Left ventricle myocardium superior (tissue), 1 donor: ENCODE data around the gene MTOR. TPM values are rescaled to one million over a fixed set of nuclear protein-coding genes. Genes with fewer than 3 reads are reported as not detected.
"Not testable (repeated sequence)": the region's sequence is repeated elsewhere in the genome, so short reads cannot be mapped to it uniquely, and the experiment has no call there.

Source experiments
- ATAC-seq: fragments of 200-7000 bp; cut with Tn5 transposase; one replicate; pipeline ENCODE4 v1.9.1; 2020; ENCODE audit warnings: mild to moderate bottlenecking, moderate library complexity
- DNase-seq: peaks from one replicate; pipeline ENCODE4 v3.0.0-alpha.2; 2020
- intact Hi-C: fragments of 100-400 bp; cut with micrococcal nuclease; formaldehyde crosslinking; loops from one replicate; pipeline ENCODE4 v1.11.0; 2022
- total RNA-seq: library from RNA; stranded (reverse); fragmentation: NEBNext Ultra II Directional; extraction: Animal tissue kit (Norgen Biotek cat#: 25700); gene quantifications from one replicate; pipeline ENCODE4 v1.2.1, GENCODE V29; 2021
- donor health status: DM: no; HTN: yes; CAD: no; lungs with severe emphysema.

Gene MTOR
- total RNA-seq, 1 donor from 2014 or later, result 30.7 TPM

- no peak for DNase-seq
- intact Hi-C loops, result no loop called here
- peak; percentile 67 for ATAC-seq
Observed at GRCh38 chr1:11188858-11189451, 73.4 kb downstream of the MTOR start, which contains the start of gene ANGPTL7. Gene ANGPTL7 (plus strand): TSS chr1:11189355. CDS start chr1:11189580, 225 bp downstream.

- ATAC-seq (peak; percentile 66), DNase-seq (no peak)
- intact Hi-C loops, result no loop called here
Observed at GRCh38 chr1:11188381-11188780, 74.0 kb downstream of the MTOR start.

GRCh38 chr1:11187931-11188330 is 74.4 kb downstream of the MTOR start:
- intact Hi-C loops, result no loop called here
- ATAC-seq (peak; percentile 30), DNase-seq (no peak)

- ATAC-seq (peak; percentile 53), DNase-seq (no peak)
- intact Hi-C loops, result no loop called here
Observed at GRCh38 chr1:11187494-11187893, 74.9 kb downstream of the MTOR start.

GRCh38 chr1:11187000-11187399 is 75.4 kb downstream of the MTOR start:
- no peak for ATAC-seq
- intact Hi-C loops, result no loop called here
- no peak for DNase-seq

- intact Hi-C loops, result no loop called here
- peak; percentile 55 for ATAC-seq
- no peak for DNase-seq
Observed at GRCh38 chr1:11184973-11185372, 77.4 kb downstream of the MTOR start.

- ATAC-seq (no peak), DNase-seq (no peak)
Observed at GRCh38 chr1:11182884-11183283, 79.5 kb downstream of the MTOR start.

GRCh38 chr1:11180342-11180744 is 82.0 kb downstream of the MTOR start:
- ATAC-seq, result no peak
- no peak for DNase-seq
- intact Hi-C loops, result no loop called here

More at GRCh38 chr1:11182884-11183283, 79.5 kb downstream of the MTOR start:
- intact Hi-C loops, result no loop called here

- ATAC-seq, intact Hi-C loops, DNase-seq: not testable (repeated sequence)
Observed at GRCh38 chr1:11179749-11180148, 82.6 kb downstream of the MTOR start.

GRCh38 chr1:11179125-11179524 is 83.2 kb downstream of the MTOR start:
- intact Hi-C loops, result no loop called here
- DNase-seq (no peak), ATAC-seq (no peak)

- ATAC-seq, result peak; percentile 83
- intact Hi-C loops, result no loop called here
Observed at GRCh38 chr1:11178021-11179015, 84.0 kb downstream of the MTOR start.

GRCh38 chr1:11176081-11176706 is 86.2 kb downstream of the MTOR start:
- intact Hi-C loops, result no loop called here
- peak; percentile 57 for ATAC-seq
- peak; percentile 63 for DNase-seq

More at GRCh38 chr1:11178021-11179015, 84.0 kb downstream of the MTOR start:
- DNase-seq, result peak; percentile 68

GRCh38 chr1:11175461-11175860 is 86.9 kb downstream of the MTOR start:
- DNase-seq (no peak), ATAC-seq (no peak)
- intact Hi-C loops, result no loop called here

- ATAC-seq (no peak), DNase-seq (no peak)
- intact Hi-C loops, result no loop called here
Observed at GRCh38 chr1:11174261-11174942, 87.9 kb downstream of the MTOR start.

- intact Hi-C loops, result no loop called here
- ATAC-seq (no peak), DNase-seq (no peak)
Observed at GRCh38 chr1:11170102-11170501, 92.2 kb downstream of the MTOR start.

GRCh38 chr1:11169202-11169601 is 93.1 kb downstream of the MTOR start:
- DNase-seq, result no peak
- no peak for ATAC-seq
- intact Hi-C loops, result no loop called here

GRCh38 chr1:11168731-11169130 is 93.6 kb downstream of the MTOR start:
- intact Hi-C loops, result no loop called here
- ATAC-seq, result no peak
- DNase-seq, result no peak

GRCh38 chr1:11166744-11167143 is 95.6 kb downstream of the MTOR start:
- DNase-seq, intact Hi-C loops, ATAC-seq: not testable (repeated sequence)

GRCh38 chr1:11162752-11163151 is 99.6 kb downstream of the MTOR start:
- ATAC-seq, DNase-seq, intact Hi-C loops: not testable (repeated sequence)
